Keratinocyte (primary cell): ENCODE measurements around the gene S100A1. TPM values are rescaled to one million over a fixed set of nuclear protein-coding genes. Genes with fewer than 3 reads are reported as not detected.

ENCODE experiments used
- DNase-seq: peaks from one replicate; pipeline ENCODE4 v3.0.0-alpha.2; 2011; ENCODE audit warnings: low read depth, missing footprints, low spot score
- FAIRE-seq: peaks from 2 replicates; lab custom pipeline; 2011; peaks lifted over from hg19 to GRCh38; lab: Jason Lieb, UNC
- H2AFZ ChIP-seq: 2 replicates; pipeline ENCODE4 v1.6.0; 2012; ENCODE audit warnings: low read length, control low read depth, inconsistent platforms; ENCODE audit not compliant: control insufficient read depth
- H3K27ac ChIP-seq: 2 replicates; pipeline ENCODE4 v1.5.1; 2011; ENCODE audit warnings: low read length; ENCODE audit not compliant: control insufficient read depth, insufficient read depth
- H3K27me3 ChIP-seq: 3 replicates; pipeline ENCODE4 v1.6.0; 2011; ENCODE audit warnings: low read length; ENCODE audit not compliant: control insufficient read depth, insufficient read depth; ENCODE audit errors: extremely low read depth
- H3K36me3 ChIP-seq, 2 experiments: 2 replicates in 1 of 2; 3 replicates in 1 of 2; pipeline ENCODE4 v1.5.1; 2011; ENCODE audit warnings: low read length in 2 of 2, mild to moderate bottlenecking in 1 of 2; ENCODE audit not compliant: control insufficient read depth in 2 of 2, insufficient read depth in 2 of 2; ENCODE audit errors: extremely low read depth in 1 of 2
- H3K4me1 ChIP-seq: 3 replicates; pipeline ENCODE4 v1.5.1; 2011; ENCODE audit warnings: low read length; ENCODE audit not compliant: control insufficient read depth, insufficient read depth; ENCODE audit errors: extremely low read depth
- H3K4me2 ChIP-seq: 3 replicates; pipeline ENCODE4 v1.6.0; 2011; ENCODE audit warnings: low read depth, low read length; ENCODE audit not compliant: control insufficient read depth, insufficient read depth; ENCODE audit errors: extremely low read depth
- H3K4me3 ChIP-seq, 3 experiments: fragments of 200-600 bp in 1 of 3; sonication (generic) in 1 of 3; 2 replicates in 2 of 3; 3 replicates in 1 of 3; pipeline ENCODE4 v1.5.1; 2011 to 2016; ENCODE audit warnings: low read length in 3 of 3, mild to moderate bottlenecking in 3 of 3, control low read depth in 2 of 3, inconsistent platforms in 1 of 3, low read depth in 1 of 3, mixed read lengths in 1 of 3, mixed run types in 1 of 3, moderate library complexity in 1 of 3; ENCODE audit not compliant: control insufficient read depth in 2 of 3, insufficient read depth in 2 of 3; ENCODE audit errors: extremely low read depth in 1 of 3
- H3K79me2 ChIP-seq: 2 replicates; pipeline ENCODE4 v1.6.0; 2012; ENCODE audit warnings: low read length; ENCODE audit not compliant: control insufficient read depth, insufficient read depth
- H3K9ac ChIP-seq: 3 replicates; pipeline ENCODE4 v1.6.0; 2011; ENCODE audit warnings: low read length; ENCODE audit not compliant: control insufficient read depth, insufficient read depth; ENCODE audit errors: extremely low read depth
- H3K9me1 ChIP-seq: 3 replicates; pipeline ENCODE4 v1.6.0; 2011; ENCODE audit warnings: low read length; ENCODE audit not compliant: control insufficient read depth, insufficient read depth; ENCODE audit errors: extremely low read depth
- H3K9me3 ChIP-seq: 2 replicates; pipeline ENCODE4 v1.5.1; 2012; ENCODE audit warnings: low read depth, low read length; ENCODE audit not compliant: control insufficient read depth
- H4K20me1 ChIP-seq: 3 replicates; pipeline ENCODE4 v1.6.0; 2011; ENCODE audit warnings: low read length; ENCODE audit not compliant: control insufficient read depth, insufficient read depth; ENCODE audit errors: extremely low read depth
- CTCF ChIP-seq, 3 experiments: IDR thresholded peaks in 1 of 3; conservative IDR thresholded peaks in 1 of 3; optimal IDR thresholded peaks in 1 of 3; 2 replicates in 2 of 3; 3 replicates in 1 of 3; pipeline versions ENCODE3 to v1.5.1; 2011; ENCODE audit warnings: low read length in 3 of 3, mild to moderate bottlenecking in 3 of 3, moderate library complexity in 2 of 3, control low read depth in 1 of 3, inconsistent platforms in 1 of 3; ENCODE audit not compliant: insufficient read depth in 2 of 3; ENCODE audit errors: extremely low read depth in 1 of 3
- EZH2 ChIP-seq: IDR thresholded peaks from one replicate; pipeline ENCODE4 v1.6.1; 2012; ENCODE audit warnings: inconsistent platforms, mild to moderate bottlenecking, low read length, moderate library complexity
- dilution Hi-C: fragments of 300-500 bp; cut with MboI; formaldehyde crosslinking; loops from one replicate; pipeline ENCODE4 v1.7.0; 2020; ENCODE audit warnings: low sequenced_read_pairs; ENCODE audit not compliant: extremely low pct_ligation_motif_present
- polyA plus RNA-seq, 5 experiments: library from polyadenylated mRNA; depleted of rRNA in 3 of 5; stranded (reverse) in 3 of 5; stranded (forward) in 1 of 5; unstranded in 1 of 5; fragments of >200 nt; gene quantifications; 1 replicate in 1 of 5; 2 replicates in 3 of 5; 3 replicates in 1 of 5; pipeline versions ENCODE4 v1.2.1 to v1.2.3, GENCODE V29; 2011 to 2012; ENCODE audit warnings: missing spikeins in 2 of 5, low read depth in 1 of 5, low replicate concordance in 1 of 5

Gene S100A1
- polyA plus RNA-seq, 1 donor (not counting 4 experiments of a cell fraction or from before 2014, with no cell fraction given): 0.12 TPM

- H3K9ac ChIP-seq: peak overlapping the region; percentile 99
These were observed 14.8 kb upstream of the S100A1 start for GRCh38 chr1:153613406-153613805.

GRCh38 chr1:153614189-153614900 lies 13.9 kb upstream of the S100A1 start:
- DNase-seq (no peak), FAIRE-seq (no peak)
- Histone ChIP-seq H3K9me3 (no peaks in the 10 kb centered on the region), H3K27ac (peak overlapping the region; percentile 99), H3K4me2 (peak overlapping the region; percentile 86), H3K4me1 (peaks cover 42% of the 10 kb centered on the region), H2AFZ (no peak overlapping the region), H3K4me3 (peak overlapping the region; percentile 90 to 100 (median 98)), H3K9me1 (no peaks in the 10 kb centered on the region), H3K36me3 (peaks cover 8 to 36% of the 10 kb centered on the region in 2 experiments), H3K79me2 (peaks cover 61% of the 10 kb centered on the region), H3K9ac (peak overlapping the region; percentile 99), H3K27me3 (no peaks in the 10 kb centered on the region), H4K20me1 (no peaks in the 10 kb centered on the region)
- TF ChIP-seq EZH2: no peak
- TF ChIP-seq CTCF (optimal IDR thresholded peaks at IDR 0.05 in 1 of 3, IDR thresholded peaks at IDR 0.05 in 1 of 3, conservative IDR thresholded peaks at IDR 0.05 in 1 of 3; ENCODE audit: extremely low read depth in 1 of 3, insufficient read depth in 2 of 3, low read length in 3 of 3): peak in 1 of 3 experiments; percentile 28
- dilution Hi-C loops: no loop called here

More at GRCh38 chr1:153613406-153613805, 14.8 kb upstream of the S100A1 start:
- Histone ChIP-seq H3K4me3 (peak overlapping the region; percentile 86 to 98 (median 90)), H3K9me1 (no peaks in the 10 kb centered on the region), H3K36me3 (peaks cover 7 to 40% of the 10 kb centered on the region in 2 experiments), H3K27ac (peak overlapping the region; percentile 98), H3K4me2 (peak overlapping the region; percentile 98), H3K4me1 (peaks cover 50% of the 10 kb centered on the region), H3K79me2 (peaks cover 64% of the 10 kb centered on the region), H3K9me3 (no peaks in the 10 kb centered on the region), H3K27me3 (no peaks in the 10 kb centered on the region), H4K20me1 (peaks cover 3% of the 10 kb centered on the region), H2AFZ (no peak overlapping the region)
- dilution Hi-C loops: no loop called here
- FAIRE-seq (peak; percentile 13), DNase-seq (no peak)
- no peak for TF ChIP-seq EZH2
- TF ChIP-seq CTCF (optimal IDR thresholded peaks at IDR 0.05 in 1 of 3, IDR thresholded peaks at IDR 0.05 in 1 of 3, conservative IDR thresholded peaks at IDR 0.05 in 1 of 3; ENCODE audit: extremely low read depth in 1 of 3, insufficient read depth in 2 of 3, low read length in 3 of 3): no peak
